NCI-H1694 treated with DMSO at 0.1 percent for 48 hours (cell line): ENCODE results near the gene PTPRM.
"Not testable (repeated sequence)": the region's sequence is repeated elsewhere in the genome, so short reads cannot be mapped to it uniquely, and the experiment has no call there.

ENCODE experiments used
- DNase-seq: peaks from one replicate; lab custom pipeline; 2025; lab: John Stamatoyannopoulos, UW

PTPRM gene

GRCh38 chr18:7727361-7728076, 160.4 kb downstream of the PTPRM start:
- DNase-seq, result no peak

- DNase-seq, result no peak
These were observed 161.2 kb downstream of the PTPRM start for GRCh38 chr18:7728297-7728696.

- DNase-seq, result no peak
These were observed 162.8 kb downstream of the PTPRM start for GRCh38 chr18:7729868-7730267.

GRCh38 chr18:7730682-7731081, 163.6 kb downstream of the PTPRM start:
- DNase-seq, result no peak

- no peak for DNase-seq
These were observed 166.5 kb downstream of the PTPRM start for GRCh38 chr18:7733642-7734041.

- no peak for DNase-seq
These were observed 168.1 kb downstream of the PTPRM start for GRCh38 chr18:7735196-7735595.

GRCh38 chr18:7735626-7736175, 168.6 kb downstream of the PTPRM start:
- no peak for DNase-seq

- not testable (repeated sequence) for DNase-seq
These were observed 169.4 kb downstream of the PTPRM start for GRCh38 chr18:7736526-7736925.

- DNase-seq, result no peak
These were observed 170.4 kb downstream of the PTPRM start for GRCh38 chr18:7737550-7737949.

GRCh38 chr18:7740821-7741220, 173.7 kb downstream of the PTPRM start:
- no peak for DNase-seq

- no peak for DNase-seq
These were observed 174.5 kb downstream of the PTPRM start for GRCh38 chr18:7741640-7742039.

- DNase-seq, result no peak
These were observed 175.1 kb downstream of the PTPRM start for GRCh38 chr18:7742224-7742623.

GRCh38 chr18:7743256-7743655, 176.1 kb downstream of the PTPRM start:
- DNase-seq, result no peak

GRCh38 chr18:7746106-7746505, 179.0 kb downstream of the PTPRM start:
- DNase-seq, result no peak

GRCh38 chr18:7748251-7749007, 181.3 kb downstream of the PTPRM start:
- DNase-seq, result no peak

GRCh38 chr18:7749008-7749405, 181.9 kb downstream of the PTPRM start:
- no peak for DNase-seq

- no peak for DNase-seq
These were observed 182.4 kb downstream of the PTPRM start for GRCh38 chr18:7749510-7749981.

- DNase-seq, result no peak
These were observed 183.1 kb downstream of the PTPRM start for GRCh38 chr18:7750095-7750663.

- DNase-seq, result no peak
These were observed 183.8 kb downstream of the PTPRM start for GRCh38 chr18:7750966-7751365.

- DNase-seq, result no peak
These were observed 187.1 kb downstream of the PTPRM start for GRCh38 chr18:7754258-7754657.

- DNase-seq, result no peak
These were observed 187.6 kb downstream of the PTPRM start for GRCh38 chr18:7754725-7755181.

GRCh38 chr18:7755753-7756475, 188.8 kb downstream of the PTPRM start:
- no peak for DNase-seq
